Measurements from ENCODE around the gene KLHDC7A. TPM values are rescaled to one million over a fixed set of nuclear protein-coding genes. Genes with fewer than 3 reads are reported as not detected.

The KLHDC7A gene
- total RNA-seq, 1 experiment from 2014 or later, result not detected

GRCh38 chr1:18530587-18531502 lies 50.1 kb downstream of the KLHDC7A start:
- no peak overlapping the region for H3K9ac ChIP-seq (ENCODE audit: low read length)
- no peak overlapping the region for H3K4me3 ChIP-seq (ENCODE audit: low read length)
- H3F3A ChIP-seq (ENCODE audit: low read length, unreplicated experiment), result no peaks in the 10 kb centered on the region
- H3K9me3 ChIP-seq (ENCODE audit: low read length), result no peaks in the 10 kb centered on the region
- peak; percentile 22; the same call in 1 of the 2 replicates for ATAC-seq
- no peak overlapping the region for H3K27ac ChIP-seq (ENCODE audit: low read length)
- H3K4me2 ChIP-seq (ENCODE audit: low read length), result no peak overlapping the region
- peak; percentile 32 for DNase-seq
- ChIA-PET CTCF (no interaction called here), POLR2A (ENCODE audit: unreplicated experiment) (no interaction called here)
- no peaks in the 10 kb centered on the region for H3K79me2 ChIP-seq (ENCODE audit: low read length)
- no peaks in the 10 kb centered on the region for H3K4me1 ChIP-seq (ENCODE audit: insufficient read depth, low read length)
- H2AFZ ChIP-seq (ENCODE audit: low read length), result no peak overlapping the region
- no peaks in the 10 kb centered on the region for H4K20me1 ChIP-seq (ENCODE audit: low read length)
- H3K27me3 ChIP-seq (ENCODE audit: low read length), result peaks cover 42% of the 10 kb centered on the region
- TF ChIP-seq EZH2phosphoT487 (IDR thresholded peaks at IDR 0.05; ENCODE audit: borderline replicate concordance, low read length), result no peak
- no peak for TF ChIP-seq EZH2 (IDR thresholded peaks at IDR 0.05; ENCODE audit: low read length, unreplicated experiment)
- TF ChIP-seq CTCF (conservative IDR thresholded peaks at IDR 0.05; ENCODE audit: low read depth, low read length), result peak; percentile 49
- intact Hi-C loops (cut with micrococcal nuclease), result no loop called here
- no peaks in the 10 kb centered on the region for H3K9me2 ChIP-seq (replicated peaks; ENCODE audit: low read length)
- BruUV-seq (replicated peaks), result no TSS peak
- no peaks in the 10 kb centered on the region for H3K36me3 ChIP-seq (ENCODE audit: low read depth, low read length)

- H3K4me3 ChIP-seq (ENCODE audit: low read length), result no peak overlapping the region
- CTCF ChIA-PET, result no interaction called here
- peaks cover 48% of the 10 kb centered on the region for H3K27me3 ChIP-seq (ENCODE audit: low read length)
- no peaks in the 10 kb centered on the region for H3K79me2 ChIP-seq (ENCODE audit: low read length)
- no peak overlapping the region for H2AFZ ChIP-seq (ENCODE audit: low read length)
- no peaks in the 10 kb centered on the region for H3F3A ChIP-seq (ENCODE audit: low read length, unreplicated experiment)
- H3K9me2 ChIP-seq (replicated peaks; ENCODE audit: low read length), result no peaks in the 10 kb centered on the region
- H3K36me3 ChIP-seq (ENCODE audit: low read depth, low read length), result no peaks in the 10 kb centered on the region
- H3K4me1 ChIP-seq (ENCODE audit: insufficient read depth, low read length), result no peaks in the 10 kb centered on the region
- intact Hi-C loops (cut with micrococcal nuclease), result no loop called here
- H3K9ac ChIP-seq (ENCODE audit: low read length), result no peak overlapping the region
- no peak overlapping the region for H3K4me2 ChIP-seq (ENCODE audit: low read length)
- TF ChIP-seq CTCF (conservative IDR thresholded peaks at IDR 0.05; ENCODE audit: low read depth, low read length), result no peak
- TF ChIP-seq EZH2phosphoT487 (IDR thresholded peaks at IDR 0.05; ENCODE audit: borderline replicate concordance, low read length), result no peak
- BruUV-seq (replicated peaks), result no TSS peak
- POLR2A ChIA-PET (ENCODE audit: unreplicated experiment), result no interaction called here
- no peaks in the 10 kb centered on the region for H4K20me1 ChIP-seq (ENCODE audit: low read length)
- DNase-seq (no peak), ATAC-seq (no peak)
- no peak overlapping the region for H3K27ac ChIP-seq (ENCODE audit: low read length)
- H3K9me3 ChIP-seq (ENCODE audit: low read length), result no peaks in the 10 kb centered on the region
Observed at GRCh38 chr1:18531503-18531845, 50.7 kb downstream of the KLHDC7A start.

Data from PC-3 (cell line).